GM19023 (cell line): Measurements from ENCODE around the gene GDA.
A peak's percentile ranks its signal among the peaks of the same experiment; 100 is the strongest.
"Not testable (repeated sequence)": the region's sequence is repeated elsewhere in the genome, so short reads cannot be mapped to it uniquely, and the experiment has no call there.

Experiments used
- ATAC-seq: cut with Tn5 transposase; IDR thresholded peaks from one replicate; pipeline ENCODE4 v1.9.1; 2021; ENCODE audit warnings: mild to moderate bottlenecking, moderate library complexity; ENCODE audit not compliant: unreplicated experiment

GDA gene

DNA sequence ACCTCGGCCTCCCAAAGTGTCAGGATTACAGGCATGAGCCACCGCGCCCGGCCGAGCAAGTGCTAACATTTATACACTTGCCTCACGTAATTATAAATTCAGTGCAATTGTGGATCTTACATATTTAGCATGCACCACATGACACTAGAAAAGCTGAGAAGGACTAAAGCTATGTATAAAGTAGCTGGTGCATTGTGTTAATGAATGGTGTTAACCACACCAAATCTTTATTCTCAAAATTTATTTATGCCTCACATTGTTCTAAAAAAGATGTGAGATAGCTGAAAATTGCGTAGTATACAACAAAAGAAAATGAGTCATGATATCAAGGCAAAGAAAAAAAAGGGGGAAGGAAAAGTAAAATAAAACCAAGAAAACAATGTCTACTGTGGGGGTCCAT is 54.8 kb downstream of the GDA start:
- ATAC-seq: no peak

DNA sequence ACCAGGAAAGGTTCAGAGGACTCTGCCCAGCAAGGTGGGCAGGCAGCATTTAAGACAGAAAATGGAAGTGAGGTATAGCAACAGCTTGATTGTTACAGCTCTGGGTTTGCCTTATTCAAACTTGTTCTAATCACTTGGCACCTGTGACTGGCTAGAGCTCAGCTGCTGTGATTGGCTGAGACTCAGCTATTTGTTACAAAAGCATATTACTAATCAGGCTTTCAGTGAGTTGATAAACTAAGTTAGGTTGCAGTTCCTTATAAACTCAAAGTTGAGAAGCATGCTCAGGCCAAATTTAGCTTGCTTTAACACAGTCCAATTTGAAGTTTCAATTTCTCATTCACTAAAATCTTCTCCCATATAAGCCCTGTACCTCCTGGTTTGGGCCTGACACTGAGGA is 56.3 kb downstream of the GDA start:
- peak; percentile 68 for ATAC-seq

DNA sequence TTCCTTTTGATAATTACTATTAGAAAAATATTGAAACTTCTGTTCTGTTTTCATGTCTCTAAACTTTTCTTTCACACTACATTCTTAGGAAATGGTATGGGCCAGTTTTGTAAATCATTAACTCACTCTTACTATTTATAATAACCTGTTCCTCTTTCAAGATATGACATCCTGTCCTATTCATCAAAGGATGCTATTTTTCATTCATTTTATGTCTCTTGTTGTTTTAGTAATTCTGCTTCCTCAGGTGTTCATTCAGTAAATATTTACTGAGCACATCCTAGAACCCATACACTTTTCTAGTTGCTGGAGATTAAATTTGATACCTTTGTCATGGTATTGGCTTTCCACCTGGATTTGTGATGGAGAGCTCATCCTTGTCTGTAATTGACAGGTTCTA is 58.0 kb downstream of the GDA start:
- ATAC-seq: no peak

DNA sequence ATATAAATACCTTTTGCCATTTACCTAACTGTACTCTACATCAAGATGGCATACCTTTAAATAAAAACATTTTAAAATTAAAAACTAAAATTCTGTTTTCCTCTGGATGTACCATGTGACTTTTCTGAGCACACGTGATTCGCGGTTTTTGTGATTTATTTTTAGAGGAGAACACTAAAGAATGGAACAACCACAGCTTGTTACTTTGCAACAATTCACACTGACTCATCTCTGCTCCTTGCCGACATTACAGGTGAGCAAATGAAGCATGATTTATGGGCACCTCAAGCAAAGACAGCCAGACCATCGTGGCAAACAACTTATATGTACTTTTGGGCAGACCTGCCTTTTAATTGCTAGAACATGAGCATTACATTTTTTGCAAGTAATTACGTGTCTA is 61.3 kb downstream of the GDA start:
- ATAC-seq: no peak

DNA sequence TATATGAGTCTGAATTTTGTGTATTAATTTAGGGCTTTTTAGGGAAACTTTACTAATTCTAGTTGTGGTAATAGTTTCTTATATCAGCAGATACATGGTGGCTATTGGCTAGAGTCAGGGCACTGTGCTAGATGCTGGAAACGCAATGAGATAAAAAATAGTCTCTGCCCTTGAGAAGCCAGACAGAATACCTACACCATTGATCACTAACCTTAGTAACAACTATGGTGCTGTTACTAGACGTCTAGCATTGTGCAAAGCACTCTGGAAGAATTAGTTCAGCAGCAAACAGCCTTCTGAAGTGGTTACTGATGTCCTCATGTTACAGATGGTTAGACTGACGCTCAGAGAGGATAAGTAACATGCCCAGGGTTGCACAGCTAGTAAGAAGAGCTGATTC is 61.8 kb downstream of the GDA start:
- ATAC-seq: no peak

DNA sequence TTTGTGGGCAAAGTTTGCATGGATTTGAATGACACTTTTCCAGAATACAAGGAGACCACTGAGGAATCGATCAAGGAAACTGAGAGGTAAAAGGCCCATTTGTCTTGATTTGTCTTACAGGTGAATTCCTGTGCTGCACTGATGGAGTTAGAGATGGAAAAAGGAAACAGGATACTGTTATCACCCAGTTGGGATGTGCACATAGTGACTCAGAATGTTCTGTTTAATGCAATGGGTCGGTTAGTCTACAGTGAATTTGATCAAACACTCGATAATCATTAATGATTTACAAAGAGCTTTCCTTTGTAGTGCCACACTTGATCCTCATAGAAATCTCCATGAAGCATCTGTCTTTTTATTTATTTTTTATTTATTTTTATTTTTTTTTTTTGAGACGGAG is 64.7 kb downstream of the GDA start:
- ATAC-seq: no peak

DNA sequence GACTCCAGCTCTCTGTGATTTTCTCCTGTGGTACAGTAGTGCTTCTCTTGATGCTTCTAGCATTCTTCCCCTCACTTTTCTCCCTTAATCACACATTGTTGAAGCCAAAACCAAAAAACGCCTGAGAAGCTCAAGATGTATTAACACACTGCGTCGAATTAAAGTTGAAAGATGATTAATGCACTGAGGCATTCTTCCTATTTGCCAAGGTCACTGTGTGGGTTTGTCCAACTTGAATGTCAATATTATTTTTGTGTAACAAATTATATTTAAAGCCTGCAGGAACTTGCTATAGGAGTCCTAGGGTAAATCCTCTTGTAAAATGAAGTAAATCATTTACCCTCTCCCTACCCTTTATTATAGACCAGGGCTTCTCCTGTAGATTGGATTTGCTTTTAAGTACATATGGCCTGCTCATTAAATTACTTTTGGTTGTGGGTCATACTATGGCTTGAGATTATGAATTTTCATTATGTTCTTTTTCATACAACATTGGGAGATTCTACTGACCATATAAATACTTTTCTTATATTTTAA is 68.1 kb downstream of the GDA start:
- ATAC-seq: no peak

DNA sequence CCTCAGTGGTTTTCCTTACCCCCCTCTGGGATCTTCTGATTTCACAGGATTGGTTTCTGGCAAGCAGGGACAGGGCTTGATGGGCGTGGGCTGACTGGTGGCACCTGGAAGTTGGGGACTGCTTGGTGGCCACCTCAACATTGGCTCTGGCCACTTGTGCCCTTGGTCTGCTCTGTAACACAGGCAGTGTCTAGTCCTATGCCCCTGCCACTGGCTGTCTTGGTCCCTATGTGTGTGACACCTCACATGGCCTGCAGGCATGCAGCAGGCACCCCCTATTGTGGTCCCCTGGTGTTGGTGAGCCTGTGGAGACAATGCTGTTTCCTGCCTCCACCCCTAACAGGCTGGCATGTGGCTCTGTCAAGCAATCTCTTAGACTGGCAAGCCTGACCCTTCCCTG is 71.3 kb downstream of the GDA start:
- ATAC-seq: no peak

DNA sequence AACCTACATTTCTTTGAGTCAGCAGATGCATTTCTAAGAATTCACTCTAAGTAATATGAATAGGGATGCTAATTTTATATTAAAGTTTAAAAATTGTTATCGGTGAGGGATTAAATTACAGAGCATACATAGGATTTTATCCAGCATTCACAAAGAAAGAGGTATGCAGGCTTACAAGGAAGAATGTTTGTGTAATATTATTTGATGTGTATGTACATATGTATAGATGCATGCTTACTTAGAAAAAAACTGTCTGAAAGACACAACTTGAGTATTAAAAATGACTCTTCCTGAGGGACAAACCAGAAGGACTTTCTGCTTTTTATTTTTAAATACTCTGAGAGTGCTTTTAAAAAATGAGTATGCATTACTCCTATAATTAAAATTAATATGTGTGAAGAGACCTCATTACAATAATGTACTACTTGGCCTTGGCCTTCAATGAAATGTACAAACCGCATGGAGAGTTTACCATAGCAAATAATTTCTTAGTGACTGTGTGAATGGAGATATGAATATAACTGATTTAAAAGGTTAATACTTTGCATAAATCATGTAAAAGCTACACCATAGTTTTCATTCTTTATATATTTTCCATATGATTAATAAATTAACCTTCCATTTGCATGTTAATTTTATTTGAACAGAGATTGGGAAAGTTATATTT is 77.0 kb downstream of the GDA start:
- no peak for ATAC-seq

DNA sequence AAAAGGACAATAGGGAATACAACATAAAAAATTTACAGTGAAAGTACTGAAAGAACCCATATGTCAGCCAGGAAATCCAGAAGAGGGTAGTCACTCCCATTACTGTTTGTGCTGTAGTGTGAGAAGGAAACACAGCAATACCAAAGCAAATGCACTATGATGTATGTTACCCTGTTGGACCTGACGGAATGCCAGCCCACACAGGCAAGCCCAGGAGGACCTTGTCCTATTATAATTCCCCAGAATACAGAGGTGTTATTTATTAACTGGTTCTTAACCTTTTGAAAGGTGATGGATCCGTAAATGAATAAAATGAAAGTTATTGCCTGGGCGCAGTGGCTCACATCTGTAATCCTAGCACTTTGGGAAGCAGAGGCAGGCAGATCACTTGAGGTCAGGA is 79.0 kb downstream of the GDA start:
- ATAC-seq: no peak

DNA sequence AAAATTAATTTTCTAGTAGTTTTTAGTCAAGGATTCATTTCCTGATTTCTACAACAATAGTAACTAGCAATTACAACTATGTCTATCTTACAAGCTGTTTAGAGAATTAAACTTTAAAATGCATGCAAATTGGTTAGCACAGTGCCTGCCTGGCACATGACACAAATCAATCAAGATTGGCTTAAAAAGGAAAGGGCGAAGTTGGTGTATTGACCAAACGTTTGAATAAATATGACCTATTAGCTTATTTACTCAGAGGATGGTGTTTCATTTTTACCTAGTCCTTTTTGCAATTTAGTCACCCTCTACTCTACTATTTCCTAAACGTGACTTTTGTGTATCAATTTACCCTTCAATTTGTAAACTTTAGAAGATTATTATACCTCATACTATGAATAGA is 83.5 kb downstream of the GDA start:
- ATAC-seq: no peak

DNA sequence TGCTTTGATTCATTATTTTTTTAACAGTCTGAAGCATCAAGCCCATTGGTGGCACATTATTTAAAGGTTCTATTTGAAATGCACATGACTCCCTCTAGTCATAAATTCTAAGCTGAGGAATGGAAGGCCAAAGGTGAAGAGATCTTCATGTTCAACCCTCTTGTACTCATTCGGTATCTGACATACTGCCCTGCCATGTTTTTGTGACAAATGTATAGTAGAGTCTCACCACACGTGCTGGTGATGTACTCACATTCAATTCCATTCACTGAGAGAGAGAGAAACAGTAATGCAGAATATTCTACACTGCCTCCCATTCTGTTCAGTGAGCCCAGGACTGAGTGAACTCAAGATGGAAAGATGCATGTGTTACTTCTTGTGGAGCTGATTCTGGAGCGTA is 98.3 kb downstream of the GDA start:
- no peak for ATAC-seq

DNA sequence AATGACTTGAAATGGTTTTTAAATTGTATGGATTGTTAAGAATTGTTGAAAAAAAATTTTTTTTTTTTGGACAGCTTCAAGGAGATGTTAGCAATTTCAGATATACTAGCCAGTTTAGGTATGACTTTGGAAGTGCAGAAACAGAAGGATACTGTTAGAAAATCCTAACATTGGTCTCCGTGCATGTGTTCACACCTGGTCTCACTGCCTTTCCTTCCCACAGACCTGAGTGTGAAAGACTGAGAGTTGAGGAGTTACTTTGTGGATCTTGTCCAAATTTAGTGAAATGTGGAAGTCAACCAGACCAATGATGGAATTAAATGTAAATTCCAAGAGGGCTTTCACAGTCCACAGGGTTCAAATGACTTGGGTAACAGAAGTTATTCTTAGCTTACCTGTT is 102.3 kb downstream of the GDA start:
- ATAC-seq: no peak

DNA sequence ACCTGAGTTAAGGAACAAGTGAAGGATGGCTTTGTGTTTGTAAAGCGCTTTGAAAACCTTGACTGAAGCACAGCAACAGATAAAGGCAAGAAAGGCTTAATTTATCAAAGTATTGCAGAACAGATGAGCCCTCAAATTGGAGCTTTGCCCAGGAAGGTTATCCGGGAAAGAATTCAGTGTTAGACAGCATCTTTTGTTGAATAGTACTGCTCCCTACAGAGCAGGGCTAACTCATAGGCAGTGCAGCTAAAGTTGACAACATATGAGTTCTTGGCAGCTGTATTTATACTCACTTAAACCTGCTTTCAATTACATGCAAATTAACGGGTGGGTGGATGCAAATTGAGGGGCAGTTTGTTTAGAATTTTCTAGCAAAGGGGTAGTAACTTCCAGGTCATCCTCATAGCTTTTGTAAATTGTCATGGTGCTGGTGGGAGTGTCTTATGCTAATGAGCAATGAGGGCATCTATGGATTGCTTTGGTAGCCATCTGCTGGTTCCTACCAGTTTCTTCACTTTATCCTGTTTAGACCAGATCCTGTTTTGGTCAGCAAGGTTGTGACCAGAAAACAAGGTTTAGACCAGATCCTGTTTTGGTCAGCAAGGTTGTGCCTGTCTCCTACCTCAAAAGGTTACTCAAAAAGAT is 105.8 kb downstream of the GDA start:
- ATAC-seq: no peak

DNA sequence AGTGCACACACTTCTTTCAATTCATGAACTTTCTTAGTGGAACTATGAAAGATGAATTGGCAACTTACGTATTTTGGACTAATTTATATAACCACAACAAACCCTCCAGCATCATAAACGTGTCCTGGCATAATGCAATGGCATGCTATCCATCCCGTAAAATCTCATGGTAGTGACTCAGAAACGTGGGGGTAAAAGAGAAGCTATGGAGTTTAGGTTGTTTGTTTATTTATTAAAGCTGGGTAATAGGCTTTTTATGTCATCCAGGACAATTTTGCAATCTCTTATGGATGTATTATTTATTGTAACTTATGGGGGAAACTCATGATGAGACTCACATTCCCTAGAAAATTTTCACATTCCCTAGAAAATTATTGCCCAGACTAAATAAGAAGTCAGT is 106.3 kb downstream of the GDA start:
- ATAC-seq: no peak

DNA sequence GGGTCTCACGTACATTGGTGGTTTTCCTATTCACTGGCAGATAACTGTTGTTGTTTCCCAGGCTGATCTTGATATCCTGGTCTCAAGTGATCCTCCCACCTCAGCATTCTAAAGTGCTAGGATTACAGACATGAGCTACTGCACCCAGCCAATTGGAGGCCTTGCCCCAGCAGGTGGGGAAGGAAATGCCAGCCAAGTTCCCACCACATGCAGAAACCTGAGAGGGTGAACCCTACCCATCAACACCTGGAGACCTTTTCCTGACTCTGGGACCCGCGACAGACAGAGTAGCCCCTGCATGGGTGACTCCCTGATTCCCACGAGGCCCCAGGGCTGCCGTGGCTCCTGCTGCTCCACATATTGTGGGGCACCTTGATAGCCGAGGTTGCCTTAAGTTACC is 107.7 kb downstream of the GDA start:
- no peak for ATAC-seq

DNA sequence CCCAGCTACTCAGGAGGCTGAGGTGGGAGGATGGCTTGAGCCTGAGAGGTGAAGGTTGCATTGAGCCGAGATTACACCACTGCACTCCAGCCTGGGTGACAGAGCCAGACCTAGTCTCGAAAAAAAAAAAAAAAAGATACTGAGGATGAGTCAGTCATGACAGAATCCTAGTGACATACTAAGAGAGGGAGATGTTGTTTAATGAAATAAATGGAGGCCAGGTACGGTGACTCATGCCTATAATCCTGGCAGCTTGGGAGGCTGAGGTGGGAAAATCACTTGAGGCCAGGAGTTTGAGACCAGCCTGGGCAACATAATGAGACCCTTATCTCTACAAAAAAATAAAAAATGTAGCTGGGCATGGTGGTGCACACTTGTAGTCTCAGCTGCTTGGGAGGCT is 108.6 kb downstream of the GDA start:
- no peak for ATAC-seq

DNA sequence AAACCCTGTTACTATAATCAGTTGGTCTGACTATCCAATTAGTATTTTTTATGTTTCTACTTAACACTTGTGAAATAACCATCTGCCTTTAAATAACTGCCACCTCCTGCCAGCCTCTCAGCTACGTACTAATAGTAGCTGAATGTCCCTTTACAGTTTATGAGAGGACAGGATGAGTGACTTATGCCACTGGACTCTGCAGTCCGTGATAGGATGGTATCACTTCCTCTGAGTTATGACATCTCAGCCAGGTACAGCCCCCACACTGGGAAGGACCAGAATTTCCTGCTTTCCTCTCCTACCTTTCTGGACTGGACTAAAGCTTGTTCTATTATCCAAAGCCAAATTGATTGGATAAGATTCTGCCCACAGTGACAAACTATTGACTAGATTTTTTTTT is 112.8 kb downstream of the GDA start:
- ATAC-seq: no peak

DNA sequence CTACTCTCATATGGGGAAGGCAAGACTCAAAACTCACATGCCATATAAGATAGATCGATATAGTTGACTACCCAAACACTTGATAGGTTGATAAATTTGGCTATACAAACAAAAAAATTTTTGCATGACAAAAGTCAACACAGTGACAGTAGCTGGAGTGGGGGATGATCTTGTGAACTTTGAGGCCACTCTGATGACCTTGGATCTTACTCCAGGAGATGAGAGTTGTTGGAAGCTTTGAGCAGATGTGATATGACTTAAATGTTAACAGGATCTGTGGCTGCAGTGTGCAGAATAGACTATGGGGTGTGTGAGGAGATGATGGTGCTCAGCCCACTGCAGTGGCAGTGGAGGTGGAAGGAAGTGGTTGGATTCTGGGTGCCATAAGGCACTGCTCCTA is 114.3 kb downstream of the GDA start:
- no peak for ATAC-seq

DNA sequence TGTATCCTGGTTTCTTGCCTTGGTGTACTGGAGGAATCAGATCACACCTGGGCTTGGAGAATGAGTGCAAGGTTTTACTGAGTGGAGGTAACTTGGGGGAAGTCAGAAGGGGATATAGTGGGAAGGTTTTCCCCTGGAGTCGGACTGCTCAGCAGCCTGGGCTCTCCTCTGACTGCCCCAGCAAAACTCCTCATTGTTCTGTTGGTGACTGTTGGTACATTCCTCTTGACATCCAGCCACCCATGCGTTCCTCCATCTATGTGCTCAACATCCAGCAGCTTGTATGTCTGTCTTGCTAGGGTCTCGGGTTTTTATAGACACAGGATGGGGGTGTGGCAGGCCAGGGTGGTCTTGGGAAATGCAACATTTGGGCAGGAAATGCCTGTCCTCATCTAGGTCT is 119.7 kb downstream of the GDA start:
- no peak for ATAC-seq

DNA sequence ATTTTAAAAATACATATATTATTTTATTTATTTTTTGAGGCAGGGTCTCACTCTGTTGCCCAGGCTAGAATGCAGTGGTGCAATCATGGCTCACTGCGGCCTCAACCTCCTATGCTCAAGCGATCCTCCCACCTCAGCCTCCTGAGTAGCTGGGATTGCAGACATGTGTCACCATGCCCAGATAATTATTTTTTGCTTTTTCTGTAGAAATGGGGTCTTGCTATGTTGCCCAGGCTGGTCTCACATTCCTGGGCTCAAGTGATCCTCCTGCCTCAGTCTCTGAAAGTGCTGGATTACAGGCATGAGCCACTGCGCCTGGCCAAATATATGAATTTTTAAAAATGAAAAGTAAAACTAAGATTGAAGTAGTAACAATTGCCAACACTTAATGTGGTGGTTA is 121.1 kb downstream of the GDA start:
- ATAC-seq: not testable (repeated sequence)

DNA sequence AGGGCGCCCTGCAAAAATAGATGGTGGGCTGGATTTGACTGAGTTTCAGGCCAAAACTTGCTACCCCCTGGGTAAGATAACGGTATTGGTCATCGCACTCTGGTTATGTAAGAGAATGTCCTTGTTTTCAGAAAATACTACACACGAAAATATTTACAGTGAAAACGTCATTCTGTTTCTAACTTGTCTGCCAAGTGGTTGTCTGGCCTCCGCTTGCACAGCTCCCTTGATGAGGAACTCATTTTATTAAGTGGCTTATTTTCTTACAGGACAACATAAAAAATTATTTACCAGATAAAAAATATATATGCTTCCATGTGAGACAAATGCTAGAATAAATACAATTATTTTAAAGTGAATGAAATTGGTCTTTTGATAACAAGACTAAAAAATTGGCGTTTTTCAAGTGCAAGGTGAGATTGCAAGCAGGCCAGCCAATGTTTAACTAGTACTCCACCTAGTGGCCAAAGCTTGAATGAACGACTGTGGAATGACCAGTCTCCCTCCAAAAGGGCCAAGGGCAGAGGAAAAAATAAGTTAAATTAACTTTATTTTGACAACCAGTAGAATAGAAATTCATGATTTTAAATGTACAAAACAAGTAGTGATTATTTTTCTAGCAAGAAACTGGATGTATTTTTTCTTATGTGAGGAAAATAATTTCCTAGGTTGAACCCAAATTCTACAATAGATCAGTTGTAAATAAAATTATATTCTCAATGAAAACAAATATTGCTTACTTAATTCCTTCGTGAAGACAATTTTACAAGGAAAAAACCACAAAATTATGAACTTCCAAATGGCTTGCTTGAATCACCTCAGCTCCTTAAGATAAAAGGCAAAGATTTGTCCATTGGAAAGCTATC is 122.6 kb downstream of the GDA start:
- ATAC-seq: no peak
